ENCODE measurements around the gene DISP2.

The DISP2 gene

GRCh38 chr15:40316931-40317330, 41.1 kb upstream of the DISP2 start:
- no peak for DNase-seq
- Histone ChIP-seq H3K4me3 (ENCODE audit: insufficient read depth in 1 of 2, low read depth in 1 of 2, low read length in 2 of 2) (no peak overlapping the region), H2AFZ (ENCODE audit: low read depth, low read length) (no peak overlapping the region), H3K27me3 (ENCODE audit: control insufficient read depth in 1 of 2, insufficient read depth in 1 of 2, low read length in 2 of 2) (peaks cover 14 to 39% of the 10 kb centered on the region in 2 experiments), H2BK12ac (ENCODE audit: low read length in 2 of 2) (no peak overlapping the region), H3K36me3 (ENCODE audit: control insufficient read depth in 1 of 2, insufficient read depth in 2 of 2, low read depth in 1 of 2, low read length in 2 of 2) (no peaks in the 10 kb centered on the region), H3K9me3 (ENCODE audit: control insufficient read depth, low read length) (no peaks in the 10 kb centered on the region), H3K14ac (ENCODE audit: low read length in 2 of 2) (no peak overlapping the region), H3K79me1 (replicated peaks; ENCODE audit: low read length, poor library complexity, severe bottlenecking) (no peaks in the 10 kb centered on the region), H3K18ac (ENCODE audit: low read depth in 1 of 2, low read length in 2 of 2) (no peak overlapping the region), H2AK5ac (ENCODE audit: low read length, severe bottlenecking) (no peak overlapping the region), H3K9ac (ENCODE audit: low read length) (no peak overlapping the region), H4K91ac (ENCODE audit: low read length) (no peak overlapping the region), H3K23ac (ENCODE audit: low read length in 2 of 2) (no peak overlapping the region), H2BK15ac (ENCODE audit: low read depth, poor library complexity, severe bottlenecking) (no peak overlapping the region), H3K4ac (ENCODE audit: low read depth in 1 of 2, low read length in 2 of 2) (no peak overlapping the region), H3K27ac (ENCODE audit: low read length, poor library complexity, severe bottlenecking) (no peak overlapping the region), H2BK5ac (ENCODE audit: low read depth, low read length, poor library complexity, severe bottlenecking) (no peak overlapping the region), H2BK120ac (ENCODE audit: low read depth, low read length) (no peak overlapping the region), H3K4me2 (ENCODE audit: low read length, poor library complexity, severe bottlenecking) (no peak overlapping the region), H4K8ac (ENCODE audit: low read length) (no peak overlapping the region), H3K4me1 (ENCODE audit: control insufficient read depth, insufficient read depth, low read depth, low read length) (peaks cover 3% of the 10 kb centered on the region)
- 90% methylated on average over 1 of the region's 3 CpGs for WGBS

DNA sequence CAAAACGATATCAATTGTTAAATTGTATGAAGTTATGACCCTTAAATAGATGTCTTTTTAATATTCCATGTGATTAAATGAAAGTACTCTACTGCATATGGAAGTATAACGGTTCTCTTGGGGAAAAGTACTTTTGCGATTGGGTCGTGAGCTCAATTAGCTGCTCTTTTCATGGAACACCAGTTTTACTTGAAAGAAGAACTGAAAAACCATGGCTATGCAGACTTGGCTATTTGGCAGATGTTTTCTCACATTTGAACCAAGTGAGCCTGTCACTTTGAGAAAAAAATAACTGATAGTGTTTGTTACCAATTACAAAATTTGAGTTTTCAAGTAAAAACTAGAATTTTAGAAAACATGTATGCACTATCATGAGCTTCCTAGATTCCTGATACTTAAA, 40.4 kb upstream of the DISP2 start:
- H2BK5ac ChIP-seq (ENCODE audit: low read depth, low read length, poor library complexity, severe bottlenecking) = no peak overlapping the region
- no peak overlapping the region for H3K4me3 ChIP-seq (ENCODE audit: insufficient read depth in 1 of 2, low read depth in 1 of 2, low read length in 2 of 2)
- no peaks in the 10 kb centered on the region for H3K9me3 ChIP-seq (ENCODE audit: control insufficient read depth, low read length)
- no peak overlapping the region for H3K4ac ChIP-seq (ENCODE audit: low read depth in 1 of 2, low read length in 2 of 2)
- H2AK5ac ChIP-seq (ENCODE audit: low read length, severe bottlenecking) = no peak overlapping the region
- no peak overlapping the region for H3K14ac ChIP-seq (ENCODE audit: low read length in 2 of 2)
- no peak for DNase-seq
- no peak overlapping the region for H3K4me2 ChIP-seq (ENCODE audit: low read length, poor library complexity, severe bottlenecking)
- no peak overlapping the region for H4K91ac ChIP-seq (ENCODE audit: low read length)
- H3K79me1 ChIP-seq (replicated peaks; ENCODE audit: low read length, poor library complexity, severe bottlenecking) = no peaks in the 10 kb centered on the region
- peaks cover 10% of the 10 kb centered on the region for H3K4me1 ChIP-seq (ENCODE audit: control insufficient read depth, insufficient read depth, low read depth, low read length)
- H2BK12ac ChIP-seq (ENCODE audit: low read length in 2 of 2) = no peak overlapping the region
- H2BK120ac ChIP-seq (ENCODE audit: low read depth, low read length) = no peak overlapping the region
- no peak overlapping the region for H2BK15ac ChIP-seq (ENCODE audit: low read depth, poor library complexity, severe bottlenecking)
- H3K18ac ChIP-seq (ENCODE audit: low read depth in 1 of 2, low read length in 2 of 2) = no peak overlapping the region
- no peaks in the 10 kb centered on the region for H3K36me3 ChIP-seq (ENCODE audit: control insufficient read depth in 1 of 2, insufficient read depth in 2 of 2, low read depth in 1 of 2, low read length in 2 of 2)
- H4K8ac ChIP-seq (ENCODE audit: low read length) = no peak overlapping the region
- 68% methylated on average over 3 of the region's 4 CpGs for WGBS
- H3K27ac ChIP-seq (ENCODE audit: low read length, poor library complexity, severe bottlenecking) = no peak overlapping the region
- no peak overlapping the region for H2AFZ ChIP-seq (ENCODE audit: low read depth, low read length)
- H3K9ac ChIP-seq (ENCODE audit: low read length) = no peak overlapping the region
- H3K27me3 ChIP-seq (ENCODE audit: control insufficient read depth in 1 of 2, insufficient read depth in 1 of 2, low read length in 2 of 2) = peaks cover 7 to 33% of the 10 kb centered on the region in 2 experiments
- H3K23ac ChIP-seq (ENCODE audit: low read length in 2 of 2) = no peak overlapping the region

DNA sequence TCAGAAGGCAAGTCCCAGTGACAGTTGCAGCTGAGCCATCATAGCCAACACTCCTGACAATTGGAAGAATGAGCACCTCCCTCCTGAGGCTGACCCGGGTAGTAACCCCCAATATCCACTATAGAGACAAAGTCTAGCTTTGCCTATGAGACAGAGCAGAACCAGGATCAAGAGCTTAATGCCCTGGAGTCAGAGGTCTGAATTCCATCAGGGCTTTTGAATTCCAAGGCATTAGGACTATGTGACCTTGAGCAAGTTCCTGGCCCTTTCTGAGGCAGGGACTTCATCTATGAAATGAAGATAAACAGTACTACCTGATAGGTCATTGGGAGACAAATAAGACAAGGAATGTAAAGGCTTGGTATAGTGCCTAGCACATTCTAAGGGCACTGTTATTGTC, 37.6 kb upstream of the DISP2 start:
- Histone ChIP-seq H3K4me3 (ENCODE audit: insufficient read depth in 1 of 2, low read depth in 1 of 2, low read length in 2 of 2) (no peak overlapping the region), H4K8ac (ENCODE audit: low read length) (no peak overlapping the region), H2AFZ (ENCODE audit: low read depth, low read length) (no peak overlapping the region), H3K4me2 (ENCODE audit: low read length, poor library complexity, severe bottlenecking) (no peak overlapping the region), H3K23ac (ENCODE audit: low read length in 2 of 2) (peak overlapping the region in 1 of 2 experiments; percentile 17), H3K27ac (ENCODE audit: low read length, poor library complexity, severe bottlenecking) (no peak overlapping the region), H3K79me1 (replicated peaks; ENCODE audit: low read length, poor library complexity, severe bottlenecking) (no peaks in the 10 kb centered on the region), H3K36me3 (ENCODE audit: control insufficient read depth in 1 of 2, insufficient read depth in 2 of 2, low read depth in 1 of 2, low read length in 2 of 2) (no peaks in the 10 kb centered on the region), H4K91ac (ENCODE audit: low read length) (no peak overlapping the region), H3K14ac (ENCODE audit: low read length in 2 of 2) (no peak overlapping the region), H3K9me3 (ENCODE audit: control insufficient read depth, low read length) (no peaks in the 10 kb centered on the region), H2BK120ac (ENCODE audit: low read depth, low read length) (no peak overlapping the region), H2AK5ac (ENCODE audit: low read length, severe bottlenecking) (no peak overlapping the region), H2BK12ac (ENCODE audit: low read length in 2 of 2) (no peak overlapping the region), H3K27me3 (ENCODE audit: control insufficient read depth in 1 of 2, insufficient read depth in 1 of 2, low read length in 2 of 2) (peaks cover 3 to 11% of the 10 kb centered on the region in 2 experiments), H3K4ac (ENCODE audit: low read depth in 1 of 2, low read length in 2 of 2) (no peak overlapping the region), H3K9ac (ENCODE audit: low read length) (no peak overlapping the region), H3K18ac (ENCODE audit: low read depth in 1 of 2, low read length in 2 of 2) (peak overlapping the region in 1 of 2 experiments; percentile 19), H2BK5ac (ENCODE audit: low read depth, low read length, poor library complexity, severe bottlenecking) (no peak overlapping the region), H3K4me1 (ENCODE audit: control insufficient read depth, insufficient read depth, low read depth, low read length) (peaks cover 12% of the 10 kb centered on the region), H2BK15ac (ENCODE audit: low read depth, poor library complexity, severe bottlenecking) (no peak overlapping the region)
- WGBS = 95% methylated on average over 1 of the region's 1 CpG
- DNase-seq = no peak

DNA sequence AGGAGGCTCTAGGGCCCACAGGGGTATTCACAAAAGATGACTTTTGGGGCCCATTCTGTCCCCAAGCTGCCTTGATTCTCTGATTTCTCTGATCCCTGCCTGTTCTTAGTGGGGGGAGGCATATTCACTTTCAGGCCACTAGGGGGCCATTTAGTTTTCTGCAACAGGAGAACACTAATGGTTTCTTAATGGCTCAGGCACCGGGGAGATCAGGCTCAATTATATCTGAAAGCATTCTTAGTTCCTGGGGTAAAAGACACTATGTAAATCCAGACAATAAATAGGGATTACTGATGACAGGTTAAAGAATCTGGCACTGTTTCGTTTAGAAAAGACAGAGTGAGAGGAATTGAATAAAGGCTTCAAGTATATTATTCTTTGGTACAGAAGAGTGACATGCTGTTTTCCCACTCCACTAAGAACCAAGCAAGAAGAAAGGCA, 37.1 kb upstream of the DISP2 start:
- Histone ChIP-seq H2BK5ac (ENCODE audit: low read depth, low read length, poor library complexity, severe bottlenecking) (no peak overlapping the region), H3K18ac (ENCODE audit: low read depth in 1 of 2, low read length in 2 of 2) (no peak overlapping the region), H3K27me3 (ENCODE audit: control insufficient read depth in 1 of 2, insufficient read depth in 1 of 2, low read length in 2 of 2) (peaks cover 3 to 9% of the 10 kb centered on the region in 2 experiments), H2BK15ac (ENCODE audit: low read depth, poor library complexity, severe bottlenecking) (no peak overlapping the region), H2BK120ac (ENCODE audit: low read depth, low read length) (no peak overlapping the region), H3K4me2 (ENCODE audit: low read length, poor library complexity, severe bottlenecking) (no peak overlapping the region), H3K36me3 (ENCODE audit: control insufficient read depth in 1 of 2, insufficient read depth in 2 of 2, low read depth in 1 of 2, low read length in 2 of 2) (no peaks in the 10 kb centered on the region), H3K9me3 (ENCODE audit: control insufficient read depth, low read length) (no peaks in the 10 kb centered on the region), H3K4me1 (ENCODE audit: control insufficient read depth, insufficient read depth, low read depth, low read length) (peaks cover 13% of the 10 kb centered on the region), H3K14ac (ENCODE audit: low read length in 2 of 2) (no peak overlapping the region), H2AFZ (ENCODE audit: low read depth, low read length) (no peak overlapping the region), H2AK5ac (ENCODE audit: low read length, severe bottlenecking) (no peak overlapping the region), H4K8ac (ENCODE audit: low read length) (no peak overlapping the region), H3K9ac (ENCODE audit: low read length) (no peak overlapping the region), H4K91ac (ENCODE audit: low read length) (no peak overlapping the region), H3K4ac (ENCODE audit: low read depth in 1 of 2, low read length in 2 of 2) (no peak overlapping the region), H3K27ac (ENCODE audit: low read length, poor library complexity, severe bottlenecking) (no peak overlapping the region), H2BK12ac (ENCODE audit: low read length in 2 of 2) (peak overlapping the region in 1 of 2 experiments; percentile 42), H3K79me1 (replicated peaks; ENCODE audit: low read length, poor library complexity, severe bottlenecking) (no peaks in the 10 kb centered on the region), H3K4me3 (ENCODE audit: insufficient read depth in 1 of 2, low read depth in 1 of 2, low read length in 2 of 2) (no peak overlapping the region), H3K23ac (ENCODE audit: low read length in 2 of 2) (no peak overlapping the region)
- peak; percentile 80 for DNase-seq
- WGBS = 0% methylated on average over 2 of the region's 2 CpGs

Data from mesenchymal stem cell (in vitro differentiated cells and primary cell).